Measurements from ENCODE around the gene COL25A1. TPM values are rescaled to one million over a fixed set of nuclear protein-coding genes. Genes with fewer than 3 reads are reported as not detected.
A peak's percentile ranks its signal among the peaks of the same experiment; 100 is the strongest.

COL25A1 gene
- under 1 TPM in 1 of 2 donors, not detected in 1; 0.47 TPM for total RNA-seq
- total RNA-seq, result 0 to 0.23 reads per million in 2 donors

DNA sequence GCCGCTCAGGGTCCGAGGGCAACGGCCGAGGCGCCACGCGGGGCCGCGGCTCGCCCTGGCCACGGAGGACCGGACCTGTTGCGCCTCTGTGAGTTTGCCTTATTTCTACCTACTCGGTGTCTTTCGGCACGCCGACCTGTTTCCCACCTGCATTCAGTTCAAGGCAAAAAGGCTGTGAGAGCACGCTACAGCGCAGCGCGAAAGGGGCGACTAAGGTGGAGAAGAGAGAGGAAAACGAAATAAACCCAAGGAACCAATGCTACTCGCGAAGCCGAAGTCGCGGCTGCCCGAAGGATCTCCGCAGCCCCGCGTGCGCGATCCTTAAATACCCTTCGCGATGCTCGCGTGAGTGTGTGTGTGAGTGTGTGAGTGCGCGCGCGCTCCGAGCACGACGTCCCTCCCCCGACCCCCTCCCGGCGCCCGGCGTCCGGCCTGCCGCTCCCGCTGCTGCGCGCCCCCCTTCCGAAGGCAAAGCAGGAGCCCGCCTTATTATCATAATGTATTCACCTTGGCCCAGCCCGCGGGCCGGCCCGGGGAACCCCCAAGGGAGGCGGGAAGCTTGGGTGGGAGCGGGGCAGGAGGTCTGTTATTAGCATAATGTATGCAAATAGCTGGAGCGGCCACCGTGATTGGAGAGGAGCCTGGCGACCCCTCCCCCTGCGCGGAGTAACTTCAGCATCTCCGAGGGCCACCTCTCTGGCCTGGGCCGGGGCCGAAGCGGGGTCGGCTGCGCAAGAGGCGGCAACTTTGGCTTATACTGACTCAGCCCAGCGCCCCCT is at the start of gene COL25A1:
TSS of gene COL25A1 (minus strand) at position 298 of the 779 bp plus-strand sequence.
- Mint-ChIP-seq H3K36me3 (ENCODE audit: low read depth) (peaks cover 7% of the 10 kb centered on the region), H3K27ac (no peak within 1 kb of the TSS), H3K27me3 (peaks cover 71% of the 10 kb centered on the region), H3K4me3 (peak within 1 kb of the TSS; percentile 93), H3K4me1 (peaks cover 16% of the 10 kb centered on the region)
- DNase-seq (peak in 2 of 3 donors; percentile 12 to 16), ATAC-seq (peak; percentile 81)
- no peaks in the 10 kb centered on the region for H3K9me3 ChIP-seq (ENCODE audit: control insufficient read depth, low read length, poor library complexity, severe bottlenecking)

DNA sequence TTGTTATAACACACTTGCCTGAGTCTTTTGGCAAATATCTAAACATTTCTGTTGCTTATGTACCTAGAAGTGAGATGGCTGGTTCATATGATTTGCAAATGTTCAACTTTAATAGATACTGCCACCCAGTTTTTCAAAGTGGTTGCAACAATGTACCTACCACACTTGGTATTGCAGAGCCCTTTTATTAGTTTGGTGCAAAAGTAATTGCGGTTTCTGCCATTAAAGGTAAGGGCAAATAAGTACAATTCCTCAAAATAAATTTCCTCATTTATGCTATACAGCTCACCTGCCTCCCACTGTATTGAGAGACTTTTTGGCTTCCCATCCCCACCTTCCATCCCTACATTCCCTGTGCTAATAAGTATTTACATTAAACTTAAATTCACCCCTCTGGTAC is 47.7 kb upstream of the COL25A1 start:
- no peaks in the 10 kb centered on the region for H3K36me3 Mint-ChIP-seq (ENCODE audit: low read depth)
- no peak for DNase-seq
- H3K27ac Mint-ChIP-seq, result no peak overlapping the region
- H3K4me3 Mint-ChIP-seq, result no peak overlapping the region
- peaks cover 27% of the 10 kb centered on the region for H3K27me3 Mint-ChIP-seq
- no peak for ATAC-seq
- peaks cover under 1% of the 10 kb centered on the region for H3K9me3 ChIP-seq (ENCODE audit: control insufficient read depth, low read length, poor library complexity, severe bottlenecking)
- H3K4me1 Mint-ChIP-seq, result no peaks in the 10 kb centered on the region

- H3K27me3 Mint-ChIP-seq, result peaks cover 4% of the 10 kb centered on the region
- ATAC-seq, result no peak
- no peaks in the 10 kb centered on the region for H3K9me3 ChIP-seq (ENCODE audit: control insufficient read depth, low read length, poor library complexity, severe bottlenecking)
- no peak overlapping the region for H3K4me3 Mint-ChIP-seq
- no peak for DNase-seq
- H3K27ac Mint-ChIP-seq, result no peak overlapping the region
- H3K36me3 Mint-ChIP-seq (ENCODE audit: low read depth), result no peaks in the 10 kb centered on the region
- no peaks in the 10 kb centered on the region for H3K4me1 Mint-ChIP-seq
These were observed 32.0 kb upstream of the COL25A1 start for GRCh38 chr4:109334129-109335105.

GRCh38 chr4:109332926-109333464 is 30.5 kb upstream of the COL25A1 start:
- H3K36me3 Mint-ChIP-seq (ENCODE audit: low read depth), result no peaks in the 10 kb centered on the region
- DNase-seq, result no peak
- ATAC-seq, result no peak

DNA sequence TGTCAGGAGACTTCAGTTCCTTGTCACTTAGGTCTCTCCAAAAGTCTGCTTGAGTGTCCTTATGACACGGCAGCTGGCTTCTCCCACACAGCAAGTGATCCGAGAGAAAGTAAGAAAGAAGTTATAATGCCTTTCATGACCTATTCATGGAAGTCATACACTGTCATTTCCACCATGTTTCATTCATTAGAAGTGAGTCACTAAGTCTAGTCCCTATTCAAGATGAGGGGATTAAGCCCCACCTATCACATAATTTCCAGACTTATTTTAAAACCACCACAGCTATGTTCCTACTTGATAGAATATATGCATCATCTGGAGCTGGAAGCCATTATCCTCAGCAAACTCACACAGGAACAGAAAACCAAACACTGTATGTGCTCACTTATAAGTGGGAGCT is 25.2 kb upstream of the COL25A1 start:
- DNase-seq, result no peak

More at GRCh38 chr4:109332926-109333464, 30.5 kb upstream of the COL25A1 start:
- Mint-ChIP-seq H3K4me3 (no peak overlapping the region), H3K27ac (no peak overlapping the region), H3K4me1 (no peaks in the 10 kb centered on the region), H3K27me3 (no peaks in the 10 kb centered on the region)
- no peaks in the 10 kb centered on the region for H3K9me3 ChIP-seq (ENCODE audit: control insufficient read depth, low read length, poor library complexity, severe bottlenecking)

DNA sequence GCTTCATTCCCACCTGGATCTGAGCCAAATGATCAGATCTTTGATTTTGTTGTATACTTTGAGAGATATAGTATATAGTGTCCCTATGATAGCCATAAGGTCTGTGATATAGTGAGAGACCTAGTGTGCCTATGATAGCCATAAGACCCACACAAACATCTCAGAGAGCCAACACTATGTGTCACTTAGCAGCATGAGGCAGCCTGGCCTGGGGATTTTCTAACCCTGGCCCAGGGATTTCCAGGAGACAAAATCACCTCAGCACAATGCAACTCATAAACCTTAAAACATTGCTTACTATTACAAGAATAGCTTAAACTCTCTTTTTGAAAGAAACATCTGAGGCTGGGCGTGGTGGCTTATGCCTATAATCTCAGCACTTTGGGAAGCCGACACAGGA is 23.2 kb upstream of the COL25A1 start:
- no peak for ATAC-seq
- no peaks in the 10 kb centered on the region for H3K4me1 Mint-ChIP-seq
- H3K27me3 Mint-ChIP-seq, result no peaks in the 10 kb centered on the region
- H3K27ac Mint-ChIP-seq, result no peak overlapping the region
- DNase-seq, result no peak
- H3K36me3 Mint-ChIP-seq (ENCODE audit: low read depth), result peaks cover 5% of the 10 kb centered on the region
- H3K4me3 Mint-ChIP-seq, result no peak overlapping the region
- H3K9me3 ChIP-seq (ENCODE audit: control insufficient read depth, low read length, poor library complexity, severe bottlenecking), result peaks cover 3% of the 10 kb centered on the region

More for the DNA sequence above, 25.2 kb upstream of the COL25A1 start:
- Mint-ChIP-seq H3K27ac (no peak overlapping the region), H3K36me3 (ENCODE audit: low read depth) (peaks cover 5% of the 10 kb centered on the region), H3K4me3 (no peak overlapping the region), H3K27me3 (no peaks in the 10 kb centered on the region), H3K4me1 (no peaks in the 10 kb centered on the region)
- ATAC-seq, result no peak
- H3K9me3 ChIP-seq (ENCODE audit: control insufficient read depth, low read length, poor library complexity, severe bottlenecking), result no peaks in the 10 kb centered on the region

- H3K27me3 Mint-ChIP-seq, result no peaks in the 10 kb centered on the region
- peaks cover 3% of the 10 kb centered on the region for H3K9me3 ChIP-seq (ENCODE audit: control insufficient read depth, low read length, poor library complexity, severe bottlenecking)
- ATAC-seq, result no peak
- no peak overlapping the region for H3K27ac Mint-ChIP-seq
- no peak for DNase-seq
- no peak overlapping the region for H3K4me3 Mint-ChIP-seq
- peaks cover 5% of the 10 kb centered on the region for H3K36me3 Mint-ChIP-seq (ENCODE audit: low read depth)
- H3K4me1 Mint-ChIP-seq, result no peaks in the 10 kb centered on the region
These were observed 20.9 kb upstream of the COL25A1 start for GRCh38 chr4:109323348-109323747.

- Mint-ChIP-seq H3K4me1 (no peaks in the 10 kb centered on the region), H3K27ac (no peak overlapping the region), H3K4me3 (no peak overlapping the region), H3K36me3 (ENCODE audit: low read depth) (peaks cover 5% of the 10 kb centered on the region), H3K27me3 (no peaks in the 10 kb centered on the region)
- H3K9me3 ChIP-seq (ENCODE audit: control insufficient read depth, low read length, poor library complexity, severe bottlenecking), result peaks cover 3% of the 10 kb centered on the region
- DNase-seq (no peak), ATAC-seq (no peak)
These were observed 18.8 kb upstream of the COL25A1 start for GRCh38 chr4:109321232-109321631.

- Mint-ChIP-seq H3K4me1 (no peaks in the 10 kb centered on the region), H3K27ac (no peak overlapping the region), H3K36me3 (ENCODE audit: low read depth) (peaks cover 5% of the 10 kb centered on the region), H3K4me3 (no peak overlapping the region), H3K27me3 (no peaks in the 10 kb centered on the region)
- peaks cover 3% of the 10 kb centered on the region for H3K9me3 ChIP-seq (ENCODE audit: control insufficient read depth, low read length, poor library complexity, severe bottlenecking)
- ATAC-seq (no peak), DNase-seq (no peak)
These were observed 17.2 kb upstream of the COL25A1 start for GRCh38 chr4:109319684-109320083.

- Mint-ChIP-seq H3K4me1 (no peaks in the 10 kb centered on the region), H3K27me3 (no peaks in the 10 kb centered on the region), H3K27ac (no peak overlapping the region), H3K36me3 (ENCODE audit: low read depth) (peaks cover 5% of the 10 kb centered on the region), H3K4me3 (no peak overlapping the region)
- ATAC-seq (no peak), DNase-seq (no peak)
- peaks cover 3% of the 10 kb centered on the region for H3K9me3 ChIP-seq (ENCODE audit: control insufficient read depth, low read length, poor library complexity, severe bottlenecking)
These were observed 16.7 kb upstream of the COL25A1 start for GRCh38 chr4:109319156-109319555.

- no peak overlapping the region for H3K4me3 Mint-ChIP-seq
- no peak for ATAC-seq
These were observed 13.4 kb upstream of the COL25A1 start for GRCh38 chr4:109315818-109316217.

GRCh38 chr4:109315341-109315740 is 12.9 kb upstream of the COL25A1 start:
- Mint-ChIP-seq H3K4me3 (no peak overlapping the region), H3K27me3 (peaks cover 7% of the 10 kb centered on the region), H3K27ac (no peak overlapping the region), H3K36me3 (ENCODE audit: low read depth) (no peaks in the 10 kb centered on the region), H3K4me1 (no peaks in the 10 kb centered on the region)
- ATAC-seq, result no peak
- no peak for DNase-seq
- H3K9me3 ChIP-seq (ENCODE audit: control insufficient read depth, low read length, poor library complexity, severe bottlenecking), result no peaks in the 10 kb centered on the region

More at GRCh38 chr4:109315818-109316217, 13.4 kb upstream of the COL25A1 start:
- peaks cover under 1% of the 10 kb centered on the region for H3K9me3 ChIP-seq (ENCODE audit: control insufficient read depth, low read length, poor library complexity, severe bottlenecking)
- Mint-ChIP-seq H3K4me1 (no peaks in the 10 kb centered on the region), H3K27ac (no peak overlapping the region), H3K27me3 (peaks cover 2% of the 10 kb centered on the region), H3K36me3 (ENCODE audit: low read depth) (no peaks in the 10 kb centered on the region)
- DNase-seq, result no peak
